ENCODE results near the gene SLC41A3.

GRCh38 chr3:126107203-126107939 lies 23.4 kb upstream of the SLC41A3 start:
- TF ChIP-seq SMC3 (IDR thresholded peaks at IDR 0.05; ENCODE audit: low read depth, low read length) (no peak), CTCF (conservative IDR thresholded peaks at IDR 0.05; ENCODE audit: low read depth, low read length) (no peak), POLR2A (IDR thresholded peaks at IDR 0.05; ENCODE audit: low read depth, low read length) (no peak), CHD1 (IDR thresholded peaks at IDR 0.05; ENCODE audit: low read depth, low read length) (no peak), CEBPB (IDR thresholded peaks at IDR 0.05; ENCODE audit: low read depth, low read length) (no peak), MXI1 (IDR thresholded peaks at IDR 0.05; ENCODE audit: borderline replicate concordance, low read depth, low read length) (no peak), FOS (IDR thresholded peaks at IDR 0.05; ENCODE audit: low read depth, low read length) (no peak), NFE2L2 (IDR thresholded peaks at IDR 0.05; ENCODE audit: low read depth, low read length) (no peak), MAZ (IDR thresholded peaks at IDR 0.05; ENCODE audit: borderline replicate concordance, low read depth, low read length) (no peak), RAD21 (IDR thresholded peaks at IDR 0.05; ENCODE audit: low read length) (no peak)

Measured in IMR-90 (cell line).